Measurements from ENCODE around the gene PAX3.

DNA sequence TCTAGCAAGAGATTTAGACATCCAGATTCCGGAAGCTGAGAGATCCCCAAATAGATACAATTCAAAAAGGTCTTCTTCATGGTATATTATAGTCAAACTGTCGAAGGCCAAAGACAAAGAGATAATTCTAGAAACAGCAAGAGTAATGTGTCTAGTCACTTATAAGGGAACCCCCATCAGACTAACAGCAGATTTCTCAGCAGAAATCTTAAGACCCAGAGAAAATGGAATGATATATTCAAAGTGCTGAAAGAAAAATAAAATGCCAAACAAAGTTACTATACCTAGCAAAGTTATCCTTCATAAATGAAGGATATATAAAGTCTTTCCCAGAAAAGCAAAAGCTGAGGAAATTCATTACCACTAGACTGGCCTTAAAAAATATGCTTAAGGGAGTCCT is 36.1 kb upstream of the PAX3 start:
- TF ChIP-seq, protein P1, sequence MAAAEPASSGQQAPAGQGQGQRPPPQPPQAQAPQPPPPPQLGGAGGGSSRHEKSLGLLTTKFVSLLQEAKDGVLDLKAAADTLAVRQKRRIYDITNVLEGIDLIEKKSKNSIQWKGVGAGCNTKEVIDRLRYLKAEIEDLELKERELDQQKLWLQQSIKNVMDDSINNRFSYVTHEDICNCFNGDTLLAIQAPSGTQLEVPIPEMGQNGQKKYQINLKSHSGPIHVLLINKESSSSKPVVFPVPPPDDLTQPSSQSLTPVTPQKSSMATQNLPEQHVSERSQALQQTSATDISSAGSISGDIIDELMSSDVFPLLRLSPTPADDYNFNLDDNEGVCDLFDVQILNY (CRISPR knock-in tag; IDR thresholded peaks at IDR 0.05) = no peak
- TF ChIP-seq, protein P2, sequence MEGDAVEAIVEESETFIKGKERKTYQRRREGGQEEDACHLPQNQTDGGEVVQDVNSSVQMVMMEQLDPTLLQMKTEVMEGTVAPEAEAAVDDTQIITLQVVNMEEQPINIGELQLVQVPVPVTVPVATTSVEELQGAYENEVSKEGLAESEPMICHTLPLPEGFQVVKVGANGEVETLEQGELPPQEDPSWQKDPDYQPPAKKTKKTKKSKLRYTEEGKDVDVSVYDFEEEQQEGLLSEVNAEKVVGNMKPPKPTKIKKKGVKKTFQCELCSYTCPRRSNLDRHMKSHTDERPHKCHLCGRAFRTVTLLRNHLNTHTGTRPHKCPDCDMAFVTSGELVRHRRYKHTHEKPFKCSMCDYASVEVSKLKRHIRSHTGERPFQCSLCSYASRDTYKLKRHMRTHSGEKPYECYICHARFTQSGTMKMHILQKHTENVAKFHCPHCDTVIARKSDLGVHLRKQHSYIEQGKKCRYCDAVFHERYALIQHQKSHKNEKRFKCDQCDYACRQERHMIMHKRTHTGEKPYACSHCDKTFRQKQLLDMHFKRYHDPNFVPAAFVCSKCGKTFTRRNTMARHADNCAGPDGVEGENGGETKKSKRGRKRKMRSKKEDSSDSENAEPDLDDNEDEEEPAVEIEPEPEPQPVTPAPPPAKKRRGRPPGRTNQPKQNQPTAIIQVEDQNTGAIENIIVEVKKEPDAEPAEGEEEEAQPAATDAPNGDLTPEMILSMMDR (IDR thresholded peaks at IDR 0.05) = no peak
- no peak for TF ChIP-seq NR2C2 (CRISPR knock-in tag; IDR thresholded peaks at IDR 0.05)
- TF ChIP-seq, protein P3, sequence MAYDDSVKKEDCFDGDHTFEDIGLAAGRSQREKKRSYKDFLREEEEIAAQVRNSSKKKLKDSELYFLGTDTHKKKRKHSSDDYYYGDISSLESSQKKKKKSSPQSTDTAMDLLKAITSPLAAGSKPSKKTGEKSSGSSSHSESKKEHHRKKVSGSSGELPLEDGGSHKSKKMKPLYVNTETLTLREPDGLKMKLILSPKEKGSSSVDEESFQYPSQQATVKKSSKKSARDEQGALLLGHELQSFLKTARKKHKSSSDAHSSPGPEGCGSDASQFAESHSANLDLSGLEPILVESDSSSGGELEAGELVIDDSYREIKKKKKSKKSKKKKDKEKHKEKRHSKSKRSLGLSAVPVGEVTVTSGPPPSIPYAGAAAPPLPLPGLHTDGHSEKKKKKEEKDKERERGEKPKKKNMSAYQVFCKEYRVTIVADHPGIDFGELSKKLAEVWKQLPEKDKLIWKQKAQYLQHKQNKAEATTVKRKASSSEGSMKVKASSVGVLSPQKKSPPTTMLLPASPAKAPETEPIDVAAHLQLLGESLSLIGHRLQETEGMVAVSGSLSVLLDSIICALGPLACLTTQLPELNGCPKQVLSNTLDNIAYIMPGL (CRISPR knock-in tag; IDR thresholded peaks at IDR 0.05) = no peak
- TF ChIP-seq NFYB (CRISPR knock-in tag; conservative IDR thresholded peaks at IDR 0.05; ENCODE audit: low read depth) = no peak
- TF ChIP-seq, protein P4, sequence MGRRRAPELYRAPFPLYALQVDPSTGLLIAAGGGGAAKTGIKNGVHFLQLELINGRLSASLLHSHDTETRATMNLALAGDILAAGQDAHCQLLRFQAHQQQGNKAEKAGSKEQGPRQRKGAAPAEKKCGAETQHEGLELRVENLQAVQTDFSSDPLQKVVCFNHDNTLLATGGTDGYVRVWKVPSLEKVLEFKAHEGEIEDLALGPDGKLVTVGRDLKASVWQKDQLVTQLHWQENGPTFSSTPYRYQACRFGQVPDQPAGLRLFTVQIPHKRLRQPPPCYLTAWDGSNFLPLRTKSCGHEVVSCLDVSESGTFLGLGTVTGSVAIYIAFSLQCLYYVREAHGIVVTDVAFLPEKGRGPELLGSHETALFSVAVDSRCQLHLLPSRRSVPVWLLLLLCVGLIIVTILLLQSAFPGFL (CRISPR knock-in tag; IDR thresholded peaks at IDR 0.05; ENCODE audit: borderline replicate concordance) = no peak
- TF ChIP-seq JUN (CRISPR knock-in tag; IDR thresholded peaks at IDR 0.05) = no peak
- TF ChIP-seq CREM (CRISPR knock-in tag; IDR thresholded peaks at IDR 0.05) = no peak
- TF ChIP-seq CBFB (CRISPR knock-in tag; IDR thresholded peaks at IDR 0.05; ENCODE audit: low read depth) = no peak
- no peak for TF ChIP-seq ZNF232 (CRISPR knock-in tag; IDR thresholded peaks at IDR 0.05)
- TF ChIP-seq, protein P5, sequence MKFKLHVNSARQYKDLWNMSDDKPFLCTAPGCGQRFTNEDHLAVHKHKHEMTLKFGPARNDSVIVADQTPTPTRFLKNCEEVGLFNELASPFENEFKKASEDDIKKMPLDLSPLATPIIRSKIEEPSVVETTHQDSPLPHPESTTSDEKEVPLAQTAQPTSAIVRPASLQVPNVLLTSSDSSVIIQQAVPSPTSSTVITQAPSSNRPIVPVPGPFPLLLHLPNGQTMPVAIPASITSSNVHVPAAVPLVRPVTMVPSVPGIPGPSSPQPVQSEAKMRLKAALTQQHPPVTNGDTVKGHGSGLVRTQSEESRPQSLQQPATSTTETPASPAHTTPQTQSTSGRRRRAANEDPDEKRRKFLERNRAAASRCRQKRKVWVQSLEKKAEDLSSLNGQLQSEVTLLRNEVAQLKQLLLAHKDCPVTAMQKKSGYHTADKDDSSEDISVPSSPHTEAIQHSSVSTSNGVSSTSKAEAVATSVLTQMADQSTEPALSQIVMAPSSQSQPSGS (CRISPR knock-in tag; IDR thresholded peaks at IDR 0.05; ENCODE audit: borderline replicate concordance, low read depth) = no peak
- TF ChIP-seq ETV6 (CRISPR knock-in tag; IDR thresholded peaks at IDR 0.05) = no peak

Measured in WTC11 (cell line).